Stimulated activated CD8-positive, alpha-beta memory T cell treated with anti-CD3 and anti-CD28 coated beads, Interleukin-7, amount 100 ng/mL, for 24 hours (primary cell): ENCODE results near the gene EARS2.
"Not testable (repeated sequence)": the region's sequence is repeated elsewhere in the genome, so short reads cannot be mapped to it uniquely, and the experiment has no call there.

Experiments
- DNase-seq: peaks from one replicate; pipeline ENCODE4 v3.0.0-alpha.2; 2020; ENCODE audit warnings: low read depth

The EARS2 gene

GRCh38 chr16:23567602-23568001 lies 10.5 kb upstream of the EARS2 start:
- no peak for DNase-seq

GRCh38 chr16:23566724-23567123 lies 9.6 kb upstream of the EARS2 start:
- no peak for DNase-seq

- DNase-seq: no peak
These were observed 7.6 kb upstream of the EARS2 start for GRCh38 chr16:23564575-23565363.

GRCh38 chr16:23563186-23563585 lies 6.0 kb upstream of the EARS2 start:
- DNase-seq: no peak

- DNase-seq: no peak
These were observed 5.4 kb upstream of the EARS2 start for GRCh38 chr16:23562505-23562904.

GRCh38 chr16:23561586-23561985 lies 4.4 kb upstream of the EARS2 start:
- DNase-seq: no peak

- peak; percentile 13 for DNase-seq
These were observed 891 bp upstream of the EARS2 start for GRCh38 chr16:23557779-23558702.

GRCh38 chr16:23554536-23554935 lies 2.6 kb downstream of the EARS2 start:
- no peak for DNase-seq

- DNase-seq: no peak
These were observed 5.0 kb downstream of the EARS2 start for GRCh38 chr16:23552161-23552560.

GRCh38 chr16:23549938-23550337 lies 7.2 kb downstream of the EARS2 start:
- no peak for DNase-seq

GRCh38 chr16:23544436-23544835 lies 12.7 kb downstream of the EARS2 start:
- no peak for DNase-seq

- not testable (repeated sequence) for DNase-seq
These were observed 16.4 kb downstream of the EARS2 start for GRCh38 chr16:23540817-23541178.

- DNase-seq: no peak
These were observed 16.9 kb downstream of the EARS2 start for GRCh38 chr16:23539984-23540816.

- no peak for DNase-seq
These were observed 18.3 kb downstream of the EARS2 start for GRCh38 chr16:23538919-23539278.

GRCh38 chr16:23537390-23537789 lies 19.8 kb downstream of the EARS2 start:
- DNase-seq: no peak

GRCh38 chr16:23535901-23536300 lies 21.2 kb downstream of the EARS2 start:
- no peak for DNase-seq

- no peak for DNase-seq
These were observed 22.0 kb downstream of the EARS2 start for GRCh38 chr16:23534868-23535860.

- DNase-seq: no peak
These were observed 24.7 kb downstream of the EARS2 start for GRCh38 chr16:23532448-23532847.

- DNase-seq: no peak
These were observed 27.1 kb downstream of the EARS2 start for GRCh38 chr16:23530062-23530461.

- DNase-seq: no peak
These were observed 28.4 kb downstream of the EARS2 start for GRCh38 chr16:23528644-23529310.
